22Rv1 (cell line): Measurements from ENCODE around the gene PTCH1.

ENCODE experiments used
- H3K27ac ChIP-seq: fragments of 450-650 bp; 2 replicates; pipeline ENCODE4 v1.5.1; 2017
- ZFX ChIP-seq: fragments of 450-650 bp; IDR thresholded peaks from 2 replicates; pipeline ENCODE4 v1.6.1; 2017; ENCODE audit warnings: antibody characterized with exemption, borderline replicate concordance
- TF ChIP-seq, protein P1 (sequence below): fragments of 450-650 bp; IDR thresholded peaks from 2 replicates; pipeline ENCODE4 v1.5.1; 2017; ENCODE audit warnings: mild to moderate bottlenecking

Gene PTCH1

DNA sequence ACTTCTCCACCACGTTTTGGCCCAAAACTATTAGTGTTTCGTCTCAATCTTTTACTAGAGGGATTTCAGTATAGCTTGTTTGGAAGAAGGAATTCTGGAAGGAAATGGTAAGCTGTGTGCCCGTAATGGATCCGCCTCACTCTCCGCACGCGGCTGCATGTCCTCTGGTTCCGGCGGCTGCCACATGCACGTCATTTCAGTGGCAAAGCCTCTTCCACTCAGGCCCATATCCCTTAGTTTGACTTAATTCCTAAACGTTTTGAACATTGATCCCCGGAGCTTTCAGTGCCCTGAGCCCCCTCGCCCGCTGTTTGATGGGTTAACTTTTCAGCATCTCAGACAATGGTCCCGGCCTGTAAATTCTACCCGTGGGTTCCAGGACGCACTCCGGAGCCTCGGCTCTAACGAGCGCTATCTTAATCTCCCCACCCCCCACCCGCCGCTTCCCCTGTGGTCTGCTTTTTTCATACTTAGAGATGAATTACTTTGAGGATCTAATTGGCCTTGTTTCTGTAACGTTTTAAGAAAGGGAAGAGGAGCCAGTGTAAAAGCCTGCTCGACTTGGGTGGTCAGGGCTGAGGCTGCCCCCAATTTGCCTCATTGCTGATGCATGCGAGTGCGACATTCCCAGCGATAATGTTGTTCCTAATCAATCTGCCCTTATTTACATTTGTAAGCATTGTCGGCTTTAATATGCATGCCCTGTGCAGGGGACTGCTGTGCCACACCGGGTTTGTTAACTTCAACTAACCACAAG lies 4.6 kb downstream of the PTCH1 start:
- H3K27ac ChIP-seq: peak overlapping the region; percentile 97
- TF ChIP-seq, protein P1, sequence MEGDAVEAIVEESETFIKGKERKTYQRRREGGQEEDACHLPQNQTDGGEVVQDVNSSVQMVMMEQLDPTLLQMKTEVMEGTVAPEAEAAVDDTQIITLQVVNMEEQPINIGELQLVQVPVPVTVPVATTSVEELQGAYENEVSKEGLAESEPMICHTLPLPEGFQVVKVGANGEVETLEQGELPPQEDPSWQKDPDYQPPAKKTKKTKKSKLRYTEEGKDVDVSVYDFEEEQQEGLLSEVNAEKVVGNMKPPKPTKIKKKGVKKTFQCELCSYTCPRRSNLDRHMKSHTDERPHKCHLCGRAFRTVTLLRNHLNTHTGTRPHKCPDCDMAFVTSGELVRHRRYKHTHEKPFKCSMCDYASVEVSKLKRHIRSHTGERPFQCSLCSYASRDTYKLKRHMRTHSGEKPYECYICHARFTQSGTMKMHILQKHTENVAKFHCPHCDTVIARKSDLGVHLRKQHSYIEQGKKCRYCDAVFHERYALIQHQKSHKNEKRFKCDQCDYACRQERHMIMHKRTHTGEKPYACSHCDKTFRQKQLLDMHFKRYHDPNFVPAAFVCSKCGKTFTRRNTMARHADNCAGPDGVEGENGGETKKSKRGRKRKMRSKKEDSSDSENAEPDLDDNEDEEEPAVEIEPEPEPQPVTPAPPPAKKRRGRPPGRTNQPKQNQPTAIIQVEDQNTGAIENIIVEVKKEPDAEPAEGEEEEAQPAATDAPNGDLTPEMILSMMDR: no peak
- no peak for TF ChIP-seq ZFX

DNA sequence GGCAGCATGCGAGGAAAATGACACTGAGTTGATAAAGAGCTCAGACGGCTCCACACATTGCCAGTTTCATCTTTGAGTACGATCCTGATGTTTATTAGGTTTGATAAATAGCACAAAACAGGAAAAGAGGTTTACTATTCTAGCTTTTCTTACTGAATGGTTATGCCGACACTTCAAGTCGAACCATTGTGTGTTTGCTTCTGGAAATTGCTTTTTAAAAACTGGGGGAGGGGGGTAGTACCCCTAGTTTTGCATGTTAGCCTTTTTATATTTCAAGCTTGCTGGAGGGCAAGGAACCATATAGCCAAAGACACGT lies 5.2 kb downstream of the PTCH1 start:
- peak overlapping the region; percentile 97 for H3K27ac ChIP-seq
- TF ChIP-seq ZFX: no peak

- peak overlapping the region; percentile 97 for H3K27ac ChIP-seq
- no peak for TF ChIP-seq ZFX
- TF ChIP-seq, protein P1: no peak
Observed at GRCh38 chr9:95510709-95511615, 5.8 kb downstream of the PTCH1 start.

GRCh38 chr9:95509851-95510708 lies 6.7 kb downstream of the PTCH1 start:
- peak overlapping the region; percentile 97 for H3K27ac ChIP-seq
- TF ChIP-seq, protein P1: no peak
- TF ChIP-seq ZFX: no peak

DNA sequence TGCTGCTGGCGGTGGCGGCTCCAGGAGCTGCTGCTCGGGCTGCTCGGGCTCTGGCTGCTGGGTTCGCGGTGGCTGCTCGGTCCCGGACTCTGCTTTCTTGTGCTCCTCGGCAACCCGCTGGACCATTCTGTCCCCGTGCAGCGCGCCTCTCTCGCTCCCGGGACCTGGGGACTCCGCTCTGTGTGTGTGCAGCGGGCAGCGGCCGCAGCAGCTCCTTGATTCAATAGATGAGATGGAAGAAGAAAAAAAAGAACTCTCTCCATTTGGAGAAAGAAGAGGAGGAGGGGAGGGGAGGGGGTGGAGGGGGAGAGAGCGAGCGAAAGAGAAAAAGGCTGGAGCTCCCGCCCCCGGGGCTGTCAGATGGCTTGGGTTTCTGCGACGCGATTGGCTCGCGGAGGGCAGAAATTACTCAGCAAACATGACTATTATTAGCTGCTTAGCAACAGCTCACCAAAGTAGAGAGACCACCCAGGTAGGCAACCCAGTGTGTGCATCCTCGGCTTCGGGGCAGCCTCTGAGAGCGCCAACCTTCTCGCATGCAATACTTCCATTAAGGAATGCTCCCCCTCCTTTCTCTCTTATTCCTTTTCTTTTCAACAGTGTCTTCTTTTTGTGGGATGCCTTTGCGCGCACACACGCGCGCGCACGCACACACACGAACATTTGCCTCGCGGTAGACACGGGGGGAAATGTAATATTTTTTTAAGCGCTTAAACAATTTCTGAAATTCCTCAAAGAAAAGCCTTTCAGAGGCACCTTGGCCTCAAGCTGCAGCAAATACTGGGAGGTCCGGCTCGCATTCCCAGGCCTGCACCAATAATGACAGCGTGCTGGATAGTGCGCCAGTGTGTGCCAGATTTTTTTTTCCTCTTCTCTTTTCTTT lies 7.6 kb downstream of the PTCH1 start:
- peak overlapping the region; percentile 97 for H3K27ac ChIP-seq
- TF ChIP-seq ZFX: no peak
- TF ChIP-seq, protein P1: no peak

DNA sequence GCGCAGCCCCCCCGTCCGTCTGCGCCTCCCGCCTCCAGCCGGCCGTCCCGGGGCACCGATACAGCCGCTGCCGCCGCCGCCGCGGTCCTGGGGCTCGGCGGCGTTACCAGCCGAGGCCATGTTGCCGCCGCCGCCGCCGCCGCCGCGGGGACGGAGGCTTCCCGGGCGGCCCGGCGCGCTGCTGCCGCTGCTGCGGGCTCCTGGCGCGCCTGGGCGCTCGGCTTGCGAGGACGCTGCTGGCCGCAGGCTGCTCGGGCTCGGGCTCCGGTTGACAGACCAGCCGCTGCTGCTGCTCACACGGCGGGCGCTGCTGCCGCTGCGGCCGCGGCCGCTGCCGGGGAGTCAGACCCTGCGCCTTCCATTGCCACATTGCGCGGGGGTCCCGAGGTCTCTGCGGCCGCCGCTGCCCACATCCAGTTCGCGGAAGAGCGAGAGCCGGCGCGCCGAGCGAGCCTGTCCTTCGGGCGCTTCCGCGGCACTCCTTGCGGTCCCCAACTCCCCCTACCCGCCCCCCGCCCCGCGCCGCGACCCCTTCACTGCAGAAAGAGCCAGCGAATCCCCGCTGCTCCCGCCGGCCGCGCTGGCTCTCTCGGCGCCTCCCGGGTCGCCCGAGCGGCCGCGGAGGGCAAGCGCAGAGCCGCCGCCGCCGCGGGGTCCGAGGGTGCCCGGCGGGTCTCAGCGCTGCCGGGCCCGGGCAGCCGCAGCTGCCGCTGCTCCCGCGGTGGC lies 8.4 kb downstream of the PTCH1 start:
- peak overlapping the region; percentile 97 for H3K27ac ChIP-seq
- TF ChIP-seq, protein P1: no peak
- no peak for TF ChIP-seq ZFX
